NOMO-1 (cell line): Measurements from ENCODE around the gene ERLIN1.
"Not testable (repeated sequence)": the region's sequence is repeated elsewhere in the genome, so short reads cannot be mapped to it uniquely, and the experiment has no call there.

Experiments
- DNase-seq, 2 experiments: peaks; one replicate each; lab custom pipeline; 2025; ENCODE audit not compliant: unreplicated experiment in 2 of 2; lab: John Stamatoyannopoulos, UW

The ERLIN1 gene

GRCh38 chr10:100138921-100139496 lies 46.8 kb downstream of the ERLIN1 start:
- no peak for DNase-seq

- DNase-seq = no peak
These were observed 50.3 kb downstream of the ERLIN1 start for GRCh38 chr10:100135486-100135885.

- DNase-seq = no peak
These were observed 52.0 kb downstream of the ERLIN1 start for GRCh38 chr10:100133801-100134200.

- no peak for DNase-seq
These were observed 53.4 kb downstream of the ERLIN1 start for GRCh38 chr10:100132427-100132826.

- no peak for DNase-seq
These were observed 54.3 kb downstream of the ERLIN1 start for GRCh38 chr10:100131571-100131970.

GRCh38 chr10:100130831-100131230 lies 55.0 kb downstream of the ERLIN1 start:
- DNase-seq = no peak

- DNase-seq = no peak
These were observed 56.4 kb downstream of the ERLIN1 start for GRCh38 chr10:100129424-100129823.

GRCh38 chr10:100128951-100129350 lies 56.9 kb downstream of the ERLIN1 start:
- no peak for DNase-seq

- not testable (repeated sequence) for DNase-seq
These were observed 60.5 kb downstream of the ERLIN1 start for GRCh38 chr10:100125335-100125734.

- no peak for DNase-seq
These were observed 61.7 kb downstream of the ERLIN1 start for GRCh38 chr10:100124097-100124496.

GRCh38 chr10:100122780-100123179 lies 63.0 kb downstream of the ERLIN1 start:
- DNase-seq = no peak

- no peak for DNase-seq
These were observed 65.3 kb downstream of the ERLIN1 start for GRCh38 chr10:100120550-100120949.

- no peak for DNase-seq
These were observed 66.1 kb downstream of the ERLIN1 start for GRCh38 chr10:100119726-100120125.

- DNase-seq = no peak
These were observed 70.7 kb downstream of the ERLIN1 start for GRCh38 chr10:100114976-100115770.

- no peak for DNase-seq
These were observed 71.4 kb downstream of the ERLIN1 start for GRCh38 chr10:100114460-100114859.

- DNase-seq = no peak
These were observed 76.2 kb downstream of the ERLIN1 start for GRCh38 chr10:100109670-100110069.

- no peak for DNase-seq
These were observed 79.0 kb downstream of the ERLIN1 start for GRCh38 chr10:100106865-100107264.

- no peak for DNase-seq
These were observed 81.5 kb downstream of the ERLIN1 start for GRCh38 chr10:100104300-100104699.

GRCh38 chr10:100103581-100103980 lies 82.2 kb downstream of the ERLIN1 start:
- DNase-seq = no peak

GRCh38 chr10:100101192-100102076 lies 84.4 kb downstream of the ERLIN1 start:
- no peak for DNase-seq

GRCh38 chr10:100100651-100101184 lies 85.1 kb downstream of the ERLIN1 start:
- no peak for DNase-seq
